NCI-H446 (cell line): ENCODE measurements around the gene SLC48A1.

Experiments used
- DNase-seq, 2 experiments: peaks; one replicate each; lab custom pipeline; 2025; lab: John Stamatoyannopoulos, UW

The SLC48A1 gene

DNA sequence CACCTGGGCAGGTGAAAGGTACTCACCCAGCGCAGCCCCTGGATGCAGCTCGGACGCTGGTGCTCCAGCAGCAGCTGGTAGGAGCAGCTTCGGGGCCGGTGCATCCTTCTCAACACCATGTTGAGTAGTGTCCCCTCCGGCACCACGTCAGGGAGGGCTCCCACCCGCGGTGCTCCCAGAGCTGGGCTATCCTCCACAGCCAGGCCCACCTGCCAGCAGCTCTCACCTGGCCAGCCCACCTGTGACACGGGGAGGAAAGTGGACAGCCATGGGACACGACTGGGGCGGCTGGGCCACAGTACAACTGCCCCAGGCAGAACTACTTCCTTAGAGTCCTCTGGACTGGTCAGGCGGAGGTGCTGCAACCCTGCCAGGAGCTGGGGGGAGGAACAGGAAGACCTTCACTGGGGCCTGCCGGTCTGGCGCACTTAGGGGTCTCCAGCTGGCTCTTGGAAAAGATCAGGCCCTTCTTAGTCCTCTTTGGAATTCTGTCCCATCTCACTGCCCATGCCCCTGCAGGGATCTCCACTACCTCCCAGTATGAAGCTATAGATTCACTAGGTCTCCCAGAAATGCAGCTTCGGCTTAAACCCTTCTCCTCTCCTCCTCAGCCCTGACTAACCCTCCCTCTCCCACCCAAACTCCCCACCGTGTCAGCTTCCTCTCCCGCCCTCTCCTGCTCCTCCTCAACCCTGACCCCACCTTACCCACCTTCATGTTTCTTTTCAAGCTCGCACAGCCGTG lies 15.0 kb upstream of the SLC48A1 start:
- DNase-seq, result no peak

DNA sequence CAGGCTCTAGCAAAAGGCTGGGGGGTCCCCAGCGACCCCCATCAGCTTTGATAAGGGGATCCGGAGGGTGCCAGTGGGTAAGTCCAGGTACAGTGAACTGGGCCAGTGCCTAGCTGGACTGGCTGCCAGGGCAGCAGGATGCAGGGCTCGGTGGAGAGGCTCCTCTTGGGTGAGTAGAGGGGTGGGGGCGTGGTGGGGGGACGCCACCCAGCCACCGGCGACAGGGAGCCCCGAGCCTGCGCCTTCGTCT lies 14.5 kb upstream of the SLC48A1 start:
- no peak for DNase-seq

DNA sequence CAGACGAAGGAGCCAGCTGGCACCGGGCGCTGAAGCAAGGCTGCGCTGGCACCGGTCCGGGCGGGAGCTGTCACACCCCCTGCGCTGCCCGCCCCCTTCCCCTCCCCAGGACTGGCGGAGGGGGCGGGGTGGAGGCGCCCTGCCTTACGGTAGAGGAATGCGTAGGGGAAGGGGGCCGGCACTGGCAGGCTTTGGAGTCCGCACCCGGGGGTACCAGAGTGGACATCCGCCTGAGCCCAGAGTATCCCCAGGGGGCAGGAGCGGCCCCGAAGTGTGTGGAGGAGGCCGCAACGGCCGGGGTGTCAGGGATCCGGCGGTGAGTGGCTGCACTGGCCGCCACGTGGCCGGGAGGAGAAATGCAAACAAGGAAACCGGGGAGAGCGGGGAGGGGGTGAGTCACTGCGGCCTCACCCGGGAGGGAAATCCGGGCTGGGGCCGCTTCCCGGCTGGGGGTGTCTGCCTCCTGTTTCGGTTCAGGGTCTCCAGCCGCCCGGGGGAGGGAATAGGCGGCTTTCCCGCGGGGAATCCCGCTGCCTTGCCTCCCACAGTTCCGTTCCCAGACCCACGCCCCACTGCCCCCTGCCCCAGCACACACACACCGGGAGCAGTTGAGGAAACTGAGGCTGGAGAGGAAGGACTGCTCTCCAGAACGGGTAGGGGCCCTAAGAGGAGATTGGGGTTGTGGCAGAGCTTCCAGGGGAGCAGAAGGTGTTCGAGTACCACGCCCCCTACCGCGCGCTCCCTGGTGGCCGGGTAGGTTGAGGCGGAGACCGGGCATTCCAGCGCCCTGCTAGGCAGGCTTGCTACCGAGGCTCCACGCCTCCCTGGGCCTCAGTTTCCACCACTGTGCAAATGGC lies 14.0 kb upstream of the SLC48A1 start, which contains the start of gene RAPGEF3:
TSS of gene RAPGEF3 (minus strand) at position 47 of the 857 bp plus-strand sequence. CDS start 324 bp downstream, outside the sequence.
- DNase-seq, result peak; percentile 43 to 81

DNA sequence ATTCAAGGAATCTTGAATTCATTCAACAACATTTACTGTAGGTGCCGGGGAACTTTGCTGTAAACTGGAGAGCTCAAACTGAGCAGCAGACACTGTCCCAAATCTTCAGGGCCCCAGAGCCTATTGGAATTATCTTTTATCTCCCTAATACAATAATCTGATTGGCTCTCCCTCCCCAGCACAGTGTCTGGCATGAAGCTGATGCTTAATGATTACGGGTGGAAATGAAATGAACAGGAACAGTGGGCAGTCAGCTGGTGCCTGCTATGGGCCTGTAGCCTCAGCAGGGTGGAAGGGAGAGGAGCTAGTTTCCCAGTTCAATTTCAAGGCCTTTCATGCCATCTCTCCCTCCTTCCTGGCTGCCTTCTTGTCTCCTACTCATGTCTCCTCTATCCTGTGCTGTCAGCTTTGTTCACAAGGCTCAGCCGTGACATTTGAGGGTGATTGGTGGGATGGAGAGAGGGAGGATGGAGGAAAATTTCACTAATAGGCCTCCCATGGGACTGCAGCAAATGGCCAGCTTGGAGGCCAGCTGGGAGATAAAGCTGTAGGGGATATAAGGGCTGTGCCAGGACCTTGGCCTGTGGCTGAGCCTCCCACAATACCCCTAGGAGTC lies 10.1 kb upstream of the SLC48A1 start:
- no peak for DNase-seq

DNA sequence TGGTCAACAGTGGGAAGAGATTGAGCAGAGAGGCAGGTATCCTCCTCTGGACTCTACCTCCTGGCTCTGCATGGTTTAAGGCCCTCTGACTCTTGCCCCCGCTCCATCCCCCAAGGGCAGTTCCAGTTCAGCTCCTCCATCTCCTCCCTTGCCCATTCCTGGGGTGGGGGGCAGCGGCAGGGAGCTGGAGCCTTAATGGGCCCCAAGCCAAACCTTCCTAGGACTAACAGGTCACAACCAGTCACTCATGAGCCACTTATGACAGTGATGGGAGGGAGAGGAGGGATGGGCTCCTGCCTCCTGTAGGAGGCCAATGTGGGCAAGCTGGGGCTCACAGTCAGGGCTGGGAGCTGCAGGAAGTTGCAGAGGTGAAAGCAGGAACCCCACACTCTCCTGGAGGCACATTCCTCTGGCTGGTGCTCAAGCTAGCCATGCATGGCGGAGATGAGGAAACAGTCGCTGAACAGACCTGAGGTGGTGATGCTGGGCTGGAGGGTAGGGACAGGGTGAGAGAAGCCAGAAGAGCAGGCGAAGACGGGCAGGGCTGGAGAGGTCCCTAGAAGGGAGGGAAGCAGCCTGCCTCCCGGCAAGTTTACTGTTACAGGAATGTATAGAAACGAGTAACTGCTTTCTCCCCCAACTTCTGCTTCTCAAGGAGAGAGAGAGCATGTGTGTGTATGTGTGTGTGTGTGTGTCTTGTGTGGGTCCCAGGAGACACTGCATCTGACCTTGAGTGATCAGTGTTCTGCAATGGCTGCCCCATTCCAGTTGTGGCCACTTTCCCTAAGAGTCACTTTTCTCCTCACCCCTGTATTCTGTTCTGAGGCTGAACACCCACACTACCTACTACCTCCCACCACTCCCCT lies 9.3 kb upstream of the SLC48A1 start:
- DNase-seq, result no peak

DNA sequence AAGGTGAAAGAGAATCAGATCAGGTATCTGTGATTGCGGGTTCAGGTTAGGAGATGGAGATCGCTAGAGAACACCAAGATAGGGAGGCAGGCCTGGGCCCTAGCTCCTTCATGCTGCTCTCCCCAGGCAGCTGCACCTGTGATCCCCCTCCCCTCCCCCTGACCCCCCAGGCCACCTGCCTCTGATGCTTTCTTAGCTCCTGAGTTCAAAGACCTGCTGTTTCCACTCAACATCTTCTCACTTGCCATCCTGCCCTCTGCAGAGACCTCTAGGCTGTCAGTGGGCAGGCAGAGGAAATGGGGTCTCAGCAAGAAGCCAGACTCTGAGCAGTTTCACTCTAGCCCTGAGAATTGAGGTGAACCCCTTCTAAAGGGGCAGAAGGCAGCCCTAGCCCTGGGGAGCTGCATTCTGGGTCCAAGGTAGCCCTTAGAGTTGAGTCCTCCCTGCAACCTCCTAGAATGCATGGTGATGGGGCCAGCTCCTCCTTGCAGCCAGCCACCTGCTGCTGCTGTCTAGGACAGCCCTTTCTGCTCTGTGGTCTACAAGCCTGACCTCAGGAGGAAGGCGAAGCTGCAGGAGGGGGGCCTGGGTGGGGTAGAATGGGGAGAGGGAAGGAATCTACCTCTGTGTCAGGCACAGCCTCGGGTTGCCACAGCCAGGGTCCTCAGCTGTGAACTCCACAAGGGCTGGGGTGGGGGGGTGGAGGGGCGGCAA lies 6.4 kb upstream of the SLC48A1 start:
- no peak for DNase-seq

DNA sequence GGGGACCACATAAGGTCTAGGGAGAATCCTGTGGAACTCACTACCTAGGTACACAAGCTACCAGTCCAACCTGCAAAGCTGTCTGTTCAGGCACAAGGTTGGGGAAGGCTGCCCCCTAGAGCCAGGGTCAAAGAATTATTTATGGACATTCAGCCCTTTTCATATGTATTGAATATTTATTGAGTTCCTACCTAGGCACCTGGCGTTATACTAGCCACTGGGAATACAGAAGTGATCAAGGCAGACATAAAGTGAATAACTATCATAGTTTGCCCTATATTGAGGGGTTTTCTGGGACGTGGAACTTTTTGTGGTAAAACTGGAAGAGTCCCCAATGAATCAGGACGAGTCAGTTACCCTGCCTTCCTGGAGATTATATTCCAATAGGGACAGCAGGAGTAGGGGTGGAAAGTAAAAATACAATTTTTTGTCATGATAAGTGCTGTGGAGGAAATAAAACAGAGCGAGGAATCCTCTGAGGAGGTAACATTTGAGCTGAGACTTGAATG lies 5.8 kb upstream of the SLC48A1 start:
- DNase-seq, result peak in 1 of 2 experiments; percentile 39

DNA sequence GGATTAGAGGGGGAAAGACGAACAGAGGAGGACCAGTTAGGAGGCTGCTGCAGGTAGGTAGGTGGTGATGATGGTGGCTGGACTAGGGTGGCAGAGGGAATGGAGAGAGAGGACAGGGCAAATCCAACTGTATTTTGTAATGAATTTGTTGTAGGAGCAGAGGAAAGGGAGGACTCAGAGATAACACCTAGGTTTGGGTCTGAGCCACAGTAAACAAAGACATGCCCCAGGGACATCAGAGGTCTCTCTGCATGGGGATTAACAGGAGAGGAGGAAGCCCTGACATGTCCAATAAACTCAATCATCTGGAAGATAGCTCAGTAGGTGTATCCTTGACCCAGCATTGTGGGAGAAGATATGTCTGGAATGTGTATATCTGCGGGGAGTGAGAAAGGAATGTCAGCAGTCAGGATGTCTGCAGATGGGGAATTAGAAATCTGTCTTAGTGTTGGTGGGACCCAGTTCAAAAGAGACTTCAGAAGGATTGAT lies 4.7 kb upstream of the SLC48A1 start:
- DNase-seq, result no peak

DNA sequence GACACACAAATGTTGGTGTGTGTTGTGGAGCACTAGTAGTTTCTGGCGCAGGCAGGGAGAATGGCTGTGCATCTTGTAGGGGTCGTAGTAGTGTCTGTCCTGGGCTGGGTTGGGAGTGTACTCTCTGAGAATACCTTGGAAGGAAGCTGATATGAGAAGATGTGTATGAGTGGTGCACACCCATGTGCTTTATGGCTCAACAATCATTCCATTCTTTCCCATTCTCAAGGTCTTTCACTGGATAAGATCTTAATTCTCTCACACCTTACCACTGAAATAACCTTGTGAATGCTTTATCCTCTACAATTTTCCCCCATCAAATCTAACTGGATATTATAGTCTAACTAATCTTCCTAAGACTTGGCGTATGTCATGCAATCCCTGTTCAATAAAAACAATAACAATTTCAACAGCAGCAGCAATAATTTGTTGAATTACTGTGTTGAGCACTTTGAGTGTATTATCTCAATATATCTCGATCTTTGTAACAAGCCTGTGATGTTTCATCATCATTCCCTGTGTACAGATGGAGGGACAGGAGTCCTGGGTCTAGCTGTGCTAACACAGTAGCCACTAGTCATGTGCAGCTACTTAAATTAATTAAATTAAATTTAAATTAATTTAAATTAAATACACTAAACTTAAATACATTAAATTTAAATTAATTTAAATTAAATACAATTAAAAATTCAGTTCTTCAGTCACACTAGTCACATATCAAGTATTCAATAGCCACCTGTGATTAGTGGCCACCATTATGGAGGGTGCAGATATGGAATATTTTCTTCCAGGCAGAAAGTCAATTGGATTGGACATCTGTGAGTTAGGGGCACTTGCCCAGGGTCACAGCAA lies 3.6 kb upstream of the SLC48A1 start:
- no peak for DNase-seq

DNA sequence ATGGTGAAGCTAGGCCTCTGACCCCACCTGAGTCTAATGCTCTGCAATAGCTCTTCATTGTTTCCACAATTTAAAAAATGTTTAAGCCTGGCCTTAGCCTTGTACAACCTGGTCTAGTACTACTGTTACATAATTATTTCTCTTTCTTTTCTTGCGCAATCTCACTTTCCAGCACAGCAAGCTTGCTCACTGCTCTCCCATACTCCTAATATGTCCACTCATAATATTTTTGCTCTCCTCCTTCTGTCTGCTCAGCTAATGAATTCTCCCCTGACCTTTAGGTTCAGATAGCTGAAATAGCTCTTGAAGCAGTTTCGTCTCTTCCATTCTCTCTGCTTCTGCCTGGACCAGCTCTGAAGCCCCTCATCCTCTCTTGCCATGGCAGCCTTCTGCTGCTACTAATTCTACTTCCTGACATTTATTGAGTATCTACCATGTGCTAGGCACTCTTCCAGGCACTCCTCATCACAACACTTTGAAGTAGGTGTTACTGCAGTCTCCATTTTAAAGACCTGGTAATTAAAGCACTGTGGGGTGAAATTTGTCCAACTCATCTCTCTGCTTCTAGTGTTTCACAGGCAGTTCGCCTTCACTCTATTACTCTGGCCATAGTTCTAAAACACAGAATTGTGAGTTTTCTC lies 2.8 kb upstream of the SLC48A1 start:
- no peak for DNase-seq

DNA sequence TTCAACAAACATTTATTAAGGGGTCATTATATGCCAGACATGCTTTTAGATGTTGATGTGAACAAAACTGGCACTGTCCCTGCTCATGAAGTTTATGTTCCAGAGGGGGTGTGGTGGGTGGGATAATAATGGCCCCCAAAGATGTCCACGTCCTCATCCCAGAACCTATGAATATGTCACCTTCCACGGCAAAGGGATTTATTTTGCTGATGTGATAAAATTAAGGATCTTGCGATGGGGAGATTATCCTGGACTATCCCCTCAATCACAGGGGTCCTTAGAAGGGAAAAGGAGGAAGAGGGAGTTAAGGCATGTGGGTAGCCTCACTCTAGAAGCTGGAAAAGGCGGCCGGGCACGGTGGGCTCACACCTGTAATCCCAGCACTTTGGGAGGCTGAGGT lies 1.7 kb upstream of the SLC48A1 start:
- DNase-seq, result no peak

DNA sequence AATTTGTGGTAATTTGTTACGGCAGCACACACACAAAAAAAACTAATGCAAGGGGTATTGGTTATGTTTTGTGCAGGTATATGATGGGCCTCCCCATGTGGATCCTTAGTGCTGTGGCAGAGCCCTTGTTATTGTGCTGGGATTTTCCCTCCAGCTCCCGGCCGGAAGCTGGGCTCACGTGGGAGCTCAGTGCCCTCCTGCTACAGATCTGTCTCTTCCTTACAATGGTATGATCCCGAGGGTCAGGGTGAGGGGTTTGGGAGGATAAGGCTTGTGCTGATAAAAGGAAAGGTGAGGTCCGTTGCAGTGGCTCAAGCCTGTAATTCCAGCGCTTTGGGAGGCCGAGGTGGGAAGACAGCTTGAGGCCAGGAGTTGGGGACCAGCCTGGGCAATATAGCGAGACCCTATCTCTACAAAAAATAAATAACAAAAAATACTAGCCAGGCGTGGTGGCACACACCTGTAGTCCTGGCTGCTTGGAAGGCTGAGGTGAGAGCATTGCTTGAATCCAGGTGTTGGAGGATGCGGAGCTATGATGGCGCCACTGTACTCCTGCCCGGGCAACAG lies 861 bp upstream of the SLC48A1 start:
- no peak for DNase-seq

DNA sequence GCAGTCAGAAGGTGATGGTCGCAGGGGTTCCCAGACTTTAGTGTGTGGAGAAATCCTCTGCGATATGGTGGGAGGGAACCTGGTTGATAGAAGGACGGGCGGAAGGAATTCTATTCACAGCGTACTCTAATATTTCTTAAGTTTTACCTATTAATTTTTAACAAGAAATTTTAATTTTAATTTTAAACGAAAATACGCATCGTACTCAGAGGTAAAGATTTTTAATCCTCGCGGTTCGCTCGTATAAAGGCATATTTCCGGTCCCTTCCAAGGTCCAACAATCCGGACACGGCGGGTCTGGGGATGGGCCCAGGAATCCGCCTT lies 338 bp upstream of the SLC48A1 start:
- no peak for DNase-seq

DNA sequence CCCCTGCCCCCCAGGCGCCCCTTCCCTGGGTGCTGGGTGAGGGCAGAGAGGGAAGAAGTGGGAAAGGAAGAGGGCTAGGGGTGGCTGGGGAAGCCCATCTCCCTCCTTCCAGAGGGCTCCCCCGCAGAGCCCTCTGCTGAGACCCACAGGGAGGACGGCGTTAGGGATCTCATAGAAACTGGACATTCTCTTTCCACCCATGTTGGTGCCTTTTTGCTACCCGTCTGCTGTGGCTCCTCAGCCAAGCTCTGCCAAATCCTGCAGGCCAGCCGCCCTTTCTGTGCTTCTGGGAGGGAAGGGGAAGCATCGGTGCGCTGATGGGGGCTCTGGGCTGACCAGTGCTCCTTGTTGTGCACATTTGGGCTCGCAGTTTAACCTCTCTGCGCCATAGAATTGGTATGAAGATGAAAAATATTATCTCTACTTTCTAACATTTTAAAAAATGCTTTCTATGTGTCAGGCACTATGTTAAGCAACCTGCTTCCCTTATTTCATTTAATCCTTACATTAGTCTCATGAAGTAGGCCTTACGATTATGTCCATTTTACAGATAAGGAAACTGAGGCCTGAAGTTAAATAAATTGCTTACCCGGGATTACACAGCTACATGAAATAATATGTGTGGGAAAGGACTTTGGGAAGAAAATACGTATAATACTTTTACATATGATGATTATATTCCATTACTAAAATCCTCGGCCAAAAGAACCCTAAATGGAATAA lies 981 bp downstream of the SLC48A1 start:
- DNase-seq, result no peak

DNA sequence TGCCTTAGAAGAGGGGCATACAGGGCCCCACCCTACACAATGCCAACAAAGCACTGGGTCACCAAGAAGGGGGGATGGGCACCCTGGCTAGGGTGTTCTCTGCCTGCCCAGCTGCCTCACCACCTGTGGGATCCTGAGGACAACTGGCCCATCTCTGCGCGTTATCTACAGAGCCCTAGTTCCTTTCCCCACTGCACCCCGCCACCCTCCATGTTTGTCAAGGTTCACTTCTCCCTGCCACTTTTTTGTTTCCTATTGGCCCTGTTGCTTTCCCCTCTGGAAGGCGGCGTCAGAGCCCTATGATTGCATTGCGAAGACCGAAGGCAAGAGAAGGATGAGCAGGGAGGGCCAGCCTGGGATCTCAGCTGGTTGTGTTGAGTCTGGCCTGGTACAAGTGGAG lies 1.6 kb downstream of the SLC48A1 start:
- DNase-seq, result no peak

DNA sequence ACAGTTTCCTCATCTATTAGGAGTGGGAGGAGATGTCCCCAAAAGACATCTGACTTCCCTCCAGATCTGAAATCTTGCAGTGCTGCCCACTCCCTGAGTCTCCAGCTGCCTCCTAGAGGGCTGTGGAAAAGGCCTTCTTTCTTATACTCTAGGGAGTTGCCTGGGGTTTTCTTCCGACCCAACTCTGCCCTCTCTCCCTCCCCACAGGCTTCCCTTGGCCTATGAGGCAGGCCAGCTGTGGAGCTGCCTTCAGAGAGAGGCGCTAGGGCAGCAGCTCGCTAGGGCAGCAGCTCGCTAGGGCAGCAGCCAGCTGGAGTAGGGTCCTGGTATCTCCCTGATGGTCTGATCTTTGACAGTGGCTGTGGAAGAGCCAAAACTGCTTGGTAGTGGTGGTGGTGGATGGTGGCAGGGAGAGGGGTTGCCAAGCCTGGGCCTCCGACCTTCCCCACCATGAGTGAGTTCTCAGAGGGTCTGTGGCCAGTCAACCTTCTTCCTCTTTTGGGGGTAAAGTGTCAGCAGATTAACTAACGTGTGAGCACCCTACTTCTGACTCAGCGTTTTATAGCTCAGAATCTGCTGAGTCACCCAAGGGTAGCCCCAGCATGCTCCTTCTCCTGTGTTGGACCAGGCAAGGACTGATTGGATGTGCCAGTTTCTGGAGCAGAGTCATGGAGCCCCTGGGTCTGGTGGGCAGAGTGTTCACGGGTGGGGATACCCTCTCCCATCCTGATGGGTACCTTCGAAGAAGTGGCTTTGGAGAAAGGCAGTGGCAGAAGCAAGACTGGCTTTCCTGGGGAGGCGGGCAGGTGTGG lies 2.3 kb downstream of the SLC48A1 start:
- DNase-seq, result no peak

DNA sequence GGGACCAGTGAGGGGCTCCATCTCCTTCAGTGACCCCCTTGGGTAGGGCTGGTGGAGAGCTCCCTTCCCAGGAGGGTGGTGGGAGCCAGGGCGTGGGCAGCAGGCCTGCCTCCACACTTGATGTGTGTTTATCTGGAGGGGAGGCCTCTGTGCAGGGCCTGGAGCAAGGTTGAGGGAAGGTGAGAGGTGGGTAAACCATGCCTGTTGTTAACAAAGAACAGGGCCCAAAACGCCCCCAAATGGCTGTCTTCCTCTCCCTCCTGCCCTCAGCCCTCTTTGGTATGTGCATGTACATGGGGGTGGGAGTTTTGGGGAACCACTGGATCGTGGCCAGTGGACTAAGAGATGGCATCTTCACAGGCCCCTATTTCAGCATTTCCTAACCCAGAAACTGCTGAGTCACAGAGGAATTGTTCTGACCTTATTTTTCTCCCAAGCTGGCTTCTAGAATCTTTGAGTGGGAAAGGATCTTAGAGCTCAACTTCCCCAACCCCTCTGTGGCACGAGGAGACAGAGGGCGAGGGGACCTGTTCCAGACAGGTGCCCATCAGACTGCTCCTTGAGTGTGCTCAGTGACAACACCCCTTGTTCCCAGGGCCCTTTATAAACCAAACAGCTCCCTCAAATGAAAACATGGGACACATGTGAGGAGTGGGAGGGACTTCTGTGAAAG lies 3.6 kb downstream of the SLC48A1 start:
- DNase-seq, result no peak
